ENCODE measurements around the gene SMYD3.
"Not testable (repeated sequence)": the region's sequence is repeated elsewhere in the genome, so short reads cannot be mapped to it uniquely, and the experiment has no call there.

SMYD3 gene

DNA sequence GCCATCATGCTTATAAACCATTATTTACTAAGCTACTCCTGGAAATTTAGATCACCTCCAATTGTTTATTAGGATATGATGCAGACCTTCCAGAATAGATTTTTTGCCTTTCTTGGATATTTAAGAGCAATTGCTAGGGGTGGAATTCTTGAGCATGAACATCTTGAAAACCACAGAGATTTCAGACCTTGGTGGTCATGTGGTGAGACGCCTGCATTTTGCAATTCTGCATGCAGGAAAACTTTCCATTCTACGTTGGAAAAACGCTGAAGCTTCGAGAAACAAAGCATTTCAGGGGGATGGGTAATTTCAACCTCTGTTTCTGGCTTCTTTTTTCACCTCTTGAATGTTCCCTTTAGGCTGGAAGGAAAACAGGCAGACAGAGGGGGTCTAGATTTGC is 756.0 kb downstream of the SMYD3 start:
- DNase-seq (ENCODE audit: low read depth in 2 of 3, low spot score in 1 of 3): no peak

DNA sequence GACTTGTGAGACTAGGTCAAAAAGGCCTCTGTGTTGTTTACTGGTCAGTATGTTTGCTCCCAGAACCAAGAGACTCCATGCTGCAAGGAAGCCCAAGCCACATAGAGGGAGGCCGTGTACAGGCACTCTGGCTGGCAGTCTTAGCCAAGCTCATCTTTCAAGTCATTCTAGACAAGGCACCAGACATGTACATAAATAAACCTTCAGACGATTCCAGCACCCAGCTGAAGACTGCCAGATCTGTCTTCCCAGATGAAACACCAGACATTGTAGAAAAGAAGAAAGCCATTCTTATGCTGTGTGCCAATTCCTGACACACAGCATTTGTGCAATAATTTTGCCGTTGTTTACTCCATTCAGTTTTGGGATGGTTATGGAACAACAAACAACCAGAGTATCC is 756.8 kb downstream of the SMYD3 start:
- no peak for DNase-seq (ENCODE audit: low read depth in 2 of 3, low spot score in 1 of 3)

DNA sequence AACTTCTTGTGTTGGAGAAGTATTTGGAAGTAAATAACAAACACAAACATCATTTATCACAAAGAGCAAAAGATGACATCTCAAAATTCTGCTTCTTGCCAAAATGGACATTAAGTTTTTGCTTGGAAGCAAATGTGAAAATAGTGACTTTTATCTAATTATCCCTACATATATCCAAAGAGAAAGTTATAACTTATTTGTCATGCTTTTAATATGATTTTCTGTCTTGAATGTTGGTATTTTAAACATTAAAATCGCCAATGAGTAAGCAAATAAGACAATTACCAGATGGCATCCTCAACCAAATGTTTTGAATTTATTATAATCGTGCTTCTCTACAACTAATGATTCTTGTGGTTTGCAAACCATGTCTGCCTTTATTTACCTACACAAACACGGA is 758.0 kb downstream of the SMYD3 start:
- DNase-seq (ENCODE audit: low read depth in 2 of 3, low spot score in 1 of 3): no peak

DNA sequence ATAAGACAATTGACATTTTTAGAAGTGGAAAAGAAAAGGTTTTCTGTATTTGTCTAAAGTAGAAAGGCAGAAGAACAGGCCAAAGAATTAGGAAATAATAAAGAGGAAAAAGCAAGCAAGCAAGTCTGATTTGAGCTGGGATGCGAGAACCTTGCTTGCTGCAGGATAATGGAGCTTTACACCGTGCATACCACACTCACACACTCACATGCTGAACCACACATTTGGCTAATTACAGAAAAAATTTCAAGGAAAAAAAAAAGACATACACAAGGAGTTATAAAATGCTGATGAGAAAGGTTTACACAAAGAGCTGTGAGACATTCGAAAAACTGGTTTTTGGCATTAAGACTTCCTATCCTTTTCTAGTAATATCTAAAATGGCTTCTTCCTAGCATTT is 758.4 kb downstream of the SMYD3 start:
- DNase-seq (ENCODE audit: low read depth in 2 of 3, low spot score in 1 of 3): no peak

DNA sequence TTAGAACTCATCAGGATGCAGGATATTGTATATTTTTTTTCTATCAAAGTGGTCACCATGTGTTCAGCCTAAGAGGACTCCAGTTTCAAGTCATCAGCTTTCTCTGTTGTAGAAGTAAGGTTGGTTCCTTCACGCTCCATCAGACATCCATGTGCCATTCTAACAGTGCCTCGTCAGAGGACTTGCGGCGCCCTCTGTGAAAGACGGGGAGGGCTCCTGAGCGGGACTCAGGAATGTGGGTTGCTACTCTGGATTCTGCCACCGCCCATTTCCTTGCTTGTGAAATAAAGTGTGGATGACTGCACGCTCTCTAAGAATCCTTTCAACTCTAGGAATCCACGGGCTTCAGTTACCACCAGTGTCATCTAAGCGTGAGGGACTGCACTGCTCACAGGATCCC is 758.8 kb downstream of the SMYD3 start:
- no peak for DNase-seq (ENCODE audit: low read depth in 2 of 3, low spot score in 1 of 3)

DNA sequence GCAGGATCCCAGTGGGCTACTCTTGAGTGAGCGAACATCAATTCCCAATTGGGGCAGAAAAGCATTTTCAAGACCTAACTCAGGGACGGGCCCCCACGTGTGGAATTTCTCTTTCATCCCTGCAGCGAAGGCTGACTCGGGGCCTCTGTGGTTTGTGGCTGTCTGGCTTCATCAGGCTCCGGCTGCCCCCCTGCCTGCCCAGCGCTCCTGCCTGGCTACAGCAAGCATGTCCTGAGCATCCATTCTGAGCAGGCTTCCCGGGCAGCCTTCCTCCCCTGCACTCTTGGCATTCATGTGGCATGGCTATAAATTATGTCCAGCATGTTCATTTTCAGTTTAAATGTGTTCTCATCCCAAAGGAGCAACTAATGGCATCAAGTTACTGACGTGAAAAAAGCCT is 764.2 kb downstream of the SMYD3 start:
- DNase-seq (ENCODE audit: low read depth in 2 of 3, low spot score in 1 of 3): no peak

DNA sequence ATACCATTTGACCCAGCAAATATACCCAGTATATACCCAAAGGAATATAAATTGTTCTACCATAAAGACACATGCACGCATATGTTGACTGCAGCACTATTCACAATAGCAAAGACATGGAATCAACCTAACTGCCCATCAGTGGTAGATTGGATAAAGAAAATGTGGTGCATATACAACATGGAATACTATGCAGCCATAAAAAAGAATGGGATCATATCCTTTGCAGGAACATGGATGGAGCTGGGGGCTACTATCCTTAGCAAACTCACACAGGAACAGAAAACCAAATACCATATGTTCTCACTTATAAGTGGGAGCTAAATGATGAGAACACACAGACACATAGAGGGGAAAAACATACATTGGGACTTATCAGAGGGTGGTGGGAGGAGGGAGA is 766.7 kb downstream of the SMYD3 start:
- not testable (repeated sequence) for DNase-seq (ENCODE audit: low read depth in 2 of 3, low spot score in 1 of 3)

DNA sequence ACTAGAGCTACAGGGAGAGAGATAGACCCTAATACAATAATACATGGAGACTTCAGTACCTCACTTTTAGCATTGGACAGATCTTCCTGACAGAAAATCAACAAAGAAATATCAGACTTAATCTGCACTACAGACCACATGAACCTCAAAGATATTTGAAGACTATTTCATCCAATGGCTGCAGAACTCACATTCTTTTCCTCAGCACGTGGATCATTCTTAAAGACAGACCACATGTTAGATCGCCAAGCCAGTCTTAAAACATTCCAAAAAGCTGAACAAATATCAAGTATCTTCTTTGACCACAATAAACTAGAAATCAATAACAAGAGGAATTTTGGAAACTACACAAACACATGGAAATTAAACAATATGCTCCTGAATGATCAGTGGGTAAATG is 776.3 kb downstream of the SMYD3 start:
- no peak for DNase-seq (ENCODE audit: low read depth in 2 of 3, low spot score in 1 of 3)

DNA sequence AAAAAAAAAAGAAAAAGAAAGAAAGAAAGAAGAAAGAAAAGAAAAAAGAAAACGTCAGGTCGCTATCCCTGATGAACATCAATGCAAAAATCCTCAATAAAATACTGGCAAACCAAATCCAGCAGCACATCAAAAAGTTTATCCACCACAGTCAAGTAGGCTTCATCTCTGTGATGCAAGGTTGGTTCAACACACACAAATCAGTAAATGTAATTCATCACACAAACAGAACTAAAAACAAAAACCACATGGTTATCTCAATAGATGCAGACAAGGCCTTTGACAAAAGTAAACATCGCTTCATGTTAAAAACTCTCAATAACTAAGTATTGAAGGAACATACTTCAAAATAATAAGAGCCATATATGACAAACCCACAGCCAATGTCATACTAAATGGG is 779.0 kb downstream of the SMYD3 start:
- DNase-seq (ENCODE audit: low read depth in 2 of 3, low spot score in 1 of 3): not testable (repeated sequence)

DNA sequence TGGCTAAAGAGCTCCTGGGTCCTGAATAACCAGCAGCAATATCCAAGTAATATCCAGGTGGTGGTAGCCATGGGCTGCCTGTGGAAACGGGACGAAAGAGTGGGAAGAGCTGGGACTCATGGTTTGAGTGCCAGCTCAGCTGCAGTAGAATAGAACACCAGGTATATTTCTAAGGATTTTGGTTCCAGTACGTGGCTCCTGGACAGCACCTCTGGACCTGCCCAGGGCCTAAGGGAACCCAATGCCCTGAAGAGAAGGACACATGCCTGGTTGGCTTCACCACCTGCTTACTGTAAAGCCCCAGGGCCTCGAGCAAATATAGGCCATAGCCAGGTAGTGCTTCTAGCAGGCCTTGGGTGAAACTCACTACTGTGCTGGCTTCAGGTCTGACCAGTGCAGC is 785.6 kb downstream of the SMYD3 start:
- DNase-seq (ENCODE audit: low read depth in 2 of 3, low spot score in 1 of 3): no peak

DNA sequence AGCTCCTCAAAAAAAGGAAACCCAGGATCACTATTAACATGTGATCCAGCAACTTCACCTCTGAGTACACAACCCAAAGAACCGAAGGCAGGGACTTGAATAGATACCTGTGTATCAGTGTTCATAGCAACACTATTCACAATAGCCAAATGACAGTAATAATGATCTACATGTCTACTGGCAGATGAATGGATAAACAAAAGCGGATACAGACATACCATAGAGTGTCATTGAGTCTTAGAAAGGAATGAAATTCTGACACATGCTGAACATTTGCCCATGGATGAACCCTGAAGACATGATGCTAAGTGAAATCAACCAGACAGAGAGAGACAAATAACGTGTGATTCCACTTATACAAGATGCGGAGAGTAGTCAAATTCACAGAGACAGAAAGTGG is 788.1 kb downstream of the SMYD3 start:
- no peak for DNase-seq (ENCODE audit: low read depth in 2 of 3, low spot score in 1 of 3)

DNA sequence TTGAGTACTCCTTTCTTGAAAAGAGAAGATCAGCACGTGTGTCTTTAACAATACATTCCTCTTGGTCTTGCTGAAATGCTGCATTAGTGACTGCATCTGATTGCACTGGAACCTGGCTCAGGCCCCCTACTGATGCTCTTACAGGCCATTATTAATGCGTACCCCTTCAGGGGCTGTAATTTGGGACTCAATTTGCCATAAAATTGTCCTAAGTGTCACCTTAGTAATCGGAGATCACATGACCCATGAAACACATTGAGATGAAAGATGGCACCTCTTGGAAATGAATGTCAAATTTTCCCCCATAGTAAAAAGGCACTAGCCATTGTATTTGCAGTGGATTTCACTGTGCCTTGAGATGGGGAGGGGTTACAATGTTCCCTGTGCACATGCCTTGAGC is 789.0 kb downstream of the SMYD3 start:
- no peak for DNase-seq (ENCODE audit: low read depth in 2 of 3, low spot score in 1 of 3)

DNA sequence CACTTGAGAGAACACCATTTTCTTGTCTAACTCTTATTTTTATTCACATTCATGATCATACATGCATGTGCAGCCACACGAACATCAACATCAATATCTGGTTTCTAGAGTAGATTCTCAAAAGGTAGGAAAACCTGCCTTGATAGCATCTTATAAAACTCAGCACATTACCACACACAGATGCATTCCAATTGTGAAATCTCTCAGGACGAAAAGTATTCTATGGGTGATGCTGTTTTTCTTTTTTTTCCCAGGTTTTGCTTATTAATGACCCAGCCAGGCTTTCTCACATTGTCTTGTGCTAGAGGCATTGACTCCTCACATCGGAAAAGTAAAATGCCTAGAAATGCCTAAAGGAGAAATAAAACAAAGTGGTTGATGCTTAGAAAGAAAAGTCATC is 789.5 kb downstream of the SMYD3 start:
- no peak for DNase-seq (ENCODE audit: low read depth in 2 of 3, low spot score in 1 of 3)

DNA sequence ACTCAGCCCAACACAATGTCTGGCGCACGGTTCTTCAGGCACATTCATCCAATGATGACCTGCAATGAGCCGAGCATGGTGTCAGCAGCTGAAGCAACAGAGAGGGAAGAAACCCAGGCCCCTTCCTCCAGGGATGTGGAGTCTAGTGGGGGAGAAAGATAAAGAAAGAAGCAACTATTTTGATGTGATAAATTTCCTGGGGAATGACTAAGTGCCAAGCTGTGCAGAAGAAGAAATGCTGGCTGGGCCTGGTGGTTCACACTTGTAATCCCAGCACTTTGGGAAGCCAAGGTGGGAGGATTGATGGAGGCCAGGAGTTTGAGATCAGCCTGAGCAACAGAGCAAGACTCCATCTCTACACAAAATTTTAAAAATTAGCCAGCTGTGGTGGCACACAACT is 790.5 kb downstream of the SMYD3 start:
- no peak for DNase-seq (ENCODE audit: low read depth in 2 of 3, low spot score in 1 of 3)

DNA sequence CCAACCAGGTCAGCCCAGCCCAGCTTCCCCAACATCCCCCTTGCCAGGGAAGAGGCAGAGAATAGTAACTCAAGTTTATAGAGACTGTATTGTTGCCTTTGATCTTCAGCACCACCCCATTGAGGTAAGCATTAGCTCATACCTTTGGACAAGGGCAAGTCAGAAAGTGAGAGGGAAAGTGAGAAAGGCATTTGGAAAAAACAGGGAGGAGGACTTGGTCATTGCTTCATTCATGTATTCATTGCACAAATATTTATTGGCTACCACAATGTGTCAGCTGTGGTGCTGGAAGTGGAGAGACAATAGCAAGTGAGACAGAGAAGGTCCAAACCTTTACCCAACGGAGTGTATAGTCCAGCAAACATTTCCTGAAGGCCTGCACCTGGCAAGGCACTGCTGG is 791.1 kb downstream of the SMYD3 start:
- no peak for DNase-seq (ENCODE audit: low read depth in 2 of 3, low spot score in 1 of 3)

DNA sequence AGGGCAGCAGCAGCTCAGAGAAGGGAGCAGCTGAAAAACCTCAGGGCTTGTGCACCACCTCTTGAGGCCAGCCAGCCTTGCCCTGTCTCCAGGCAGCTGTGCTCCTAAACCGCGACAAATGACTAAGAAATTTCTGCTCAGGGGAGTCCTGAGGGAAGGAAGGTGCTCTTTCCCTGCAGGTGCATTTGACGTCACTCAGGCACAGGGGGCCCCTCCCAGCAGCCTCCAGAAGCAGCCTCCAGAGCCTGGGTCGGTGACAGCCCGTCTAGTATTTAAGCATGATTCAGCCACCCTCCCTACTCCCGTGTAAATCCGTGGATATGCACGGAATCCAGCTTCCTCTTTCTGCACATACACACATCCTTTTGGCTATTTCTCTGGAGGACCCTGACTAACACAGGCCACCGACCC is 791.8 kb downstream of the SMYD3 start:
- DNase-seq (ENCODE audit: low read depth in 2 of 3, low spot score in 1 of 3): no peak

DNA sequence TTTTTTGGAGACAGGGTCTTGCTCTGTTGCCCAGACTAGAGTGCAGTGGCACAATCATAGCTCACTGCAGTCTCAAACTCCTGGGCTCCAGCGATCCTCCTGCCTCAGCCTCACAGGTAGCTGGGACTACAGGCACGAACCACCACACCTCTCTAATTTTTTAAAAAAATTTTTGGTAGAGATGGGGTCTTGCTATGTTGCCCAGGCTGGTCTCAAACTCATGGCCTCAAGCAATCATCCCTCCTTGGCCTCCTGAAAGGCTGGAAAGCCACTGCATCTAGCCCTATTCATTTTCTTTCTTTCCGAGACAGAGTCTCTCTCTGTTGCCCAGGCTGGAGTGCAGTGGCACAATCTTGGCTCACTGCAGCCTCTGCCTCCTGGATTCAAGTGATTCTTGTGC is 793.1 kb downstream of the SMYD3 start:
- not testable (repeated sequence) for DNase-seq (ENCODE audit: low read depth in 2 of 3, low spot score in 1 of 3)

DNA sequence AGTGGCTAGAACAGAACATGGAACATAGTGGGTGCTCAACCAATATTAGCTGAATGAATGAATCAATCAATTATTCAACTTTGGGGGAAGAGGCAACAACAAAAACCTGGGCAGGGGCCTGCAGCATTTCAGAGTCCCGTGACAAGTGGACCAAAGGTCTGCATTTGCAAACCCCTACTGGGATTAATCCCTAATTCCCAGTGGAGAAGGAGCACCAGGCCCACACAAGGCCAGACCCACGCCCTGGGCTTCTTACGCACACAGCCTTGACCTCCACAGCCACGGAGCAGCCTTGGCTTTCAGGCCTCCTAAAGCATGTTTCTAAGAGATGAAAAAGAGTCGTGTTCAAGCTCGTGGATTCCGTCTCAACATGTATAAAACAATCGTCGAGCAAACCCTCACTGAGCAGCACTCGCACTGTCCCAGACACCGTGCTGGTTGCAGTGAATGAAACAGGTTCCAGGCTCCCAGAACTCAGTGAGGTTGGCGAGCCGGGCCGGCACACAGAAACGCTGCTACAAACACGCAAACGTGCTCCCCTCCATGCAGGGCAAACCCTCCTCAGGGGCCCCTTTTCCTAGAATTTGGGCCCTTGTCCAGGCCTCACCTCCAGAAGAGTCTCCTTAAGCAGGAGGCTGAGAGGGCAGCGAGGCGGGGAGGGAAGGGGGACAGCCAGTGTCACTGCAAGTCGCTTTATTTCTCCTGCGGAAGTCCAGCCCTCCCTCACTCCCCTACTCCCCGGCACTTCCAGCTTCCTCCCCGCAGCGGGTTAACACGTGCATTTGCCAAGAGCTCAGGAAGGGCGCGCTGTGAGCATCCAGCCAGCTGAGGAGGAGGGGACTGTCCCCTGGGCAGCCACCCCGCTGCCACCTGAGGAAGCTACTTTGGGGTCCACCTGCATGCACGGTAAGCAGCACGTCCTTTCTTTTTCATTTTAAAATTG is 795.8 kb downstream of the SMYD3 start:
- DNase-seq (ENCODE audit: low read depth in 2 of 3, low spot score in 1 of 3): no peak

DNA sequence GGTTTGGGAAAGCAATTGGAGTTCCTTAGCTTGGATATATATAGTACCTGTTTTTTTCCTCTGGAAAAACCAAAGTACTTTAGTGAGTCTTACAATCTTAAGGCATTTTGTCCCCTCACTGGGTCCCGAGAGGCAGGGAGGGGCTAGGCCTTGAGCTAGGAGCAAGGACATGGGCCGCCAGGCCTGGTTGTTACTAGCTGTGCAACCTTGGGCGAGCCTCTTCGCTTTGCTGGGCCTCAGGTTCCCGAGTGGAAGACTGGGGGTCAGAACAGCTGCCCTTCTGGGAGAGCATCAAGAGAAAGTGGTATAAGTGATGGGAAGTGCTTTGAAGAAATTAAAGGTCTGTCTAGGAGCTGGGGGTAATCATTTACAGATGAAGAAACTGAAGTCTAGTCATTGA is 799.1 kb downstream of the SMYD3 start:
- no peak for DNase-seq (ENCODE audit: low read depth in 2 of 3, low spot score in 1 of 3)

DNA sequence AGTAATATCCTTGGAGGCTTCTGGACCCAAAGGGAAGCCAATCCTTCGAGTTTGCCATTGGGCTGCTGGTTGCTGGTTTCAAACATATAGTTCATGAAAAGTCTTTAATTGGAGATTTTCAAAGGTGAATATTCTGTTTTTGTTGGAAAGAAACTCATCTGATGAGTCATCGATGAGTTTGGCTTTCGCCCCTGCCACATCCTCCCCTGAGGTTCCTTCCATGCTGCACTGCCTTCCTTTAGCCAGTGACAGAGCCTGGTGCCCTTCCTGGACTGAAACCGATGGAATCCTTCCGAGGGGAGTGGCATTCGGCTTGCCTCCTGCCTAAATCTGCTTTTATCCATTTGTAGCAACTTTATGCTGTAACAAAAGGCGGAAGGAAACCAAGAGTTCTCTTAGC is 802.3 kb downstream of the SMYD3 start:
- no peak for DNase-seq (ENCODE audit: low read depth in 2 of 3, low spot score in 1 of 3)

DNA sequence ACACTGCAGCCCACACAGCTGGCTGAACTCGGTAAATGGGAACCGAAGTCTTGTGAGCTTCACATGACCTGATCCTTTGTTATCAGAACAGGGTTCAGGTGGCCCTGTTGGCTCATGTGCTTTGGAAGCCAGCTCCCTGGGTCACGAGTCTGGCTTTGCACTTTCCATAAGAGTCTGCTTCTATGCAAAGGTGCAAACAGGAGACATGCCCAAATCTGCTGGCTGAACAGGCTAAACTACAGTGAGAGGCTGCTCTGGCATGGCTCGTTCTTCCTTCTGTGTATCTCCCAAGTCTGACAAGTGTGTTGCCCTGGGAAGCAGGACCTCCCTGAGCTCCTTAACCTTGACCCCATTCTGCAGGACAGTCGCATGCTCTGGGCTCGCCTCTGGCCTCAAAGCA is 802.7 kb downstream of the SMYD3 start:
- DNase-seq (ENCODE audit: low read depth in 2 of 3, low spot score in 1 of 3): no peak

DNA sequence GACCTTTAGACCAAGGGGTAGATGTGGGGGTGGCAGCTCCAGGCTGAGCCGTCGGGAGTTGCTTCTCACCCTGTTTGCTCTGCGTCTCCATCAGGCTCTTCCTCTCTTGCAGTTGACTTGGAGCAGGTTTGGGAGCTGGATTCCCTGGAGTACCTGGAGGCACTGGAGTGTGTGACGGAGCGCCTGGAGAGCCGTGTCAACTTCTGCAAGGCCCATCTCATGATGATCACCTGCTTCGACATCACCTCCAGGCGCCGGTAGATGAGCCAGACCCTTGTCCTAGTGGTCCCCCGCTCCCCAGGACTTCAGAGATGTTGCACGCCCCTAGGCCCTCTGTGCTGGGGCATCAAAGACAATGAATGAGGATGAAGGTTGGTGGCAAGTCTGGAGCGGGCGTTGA is 804.7 kb downstream of the SMYD3 start:
- DNase-seq (ENCODE audit: low read depth in 2 of 3, low spot score in 1 of 3): no peak

DNA sequence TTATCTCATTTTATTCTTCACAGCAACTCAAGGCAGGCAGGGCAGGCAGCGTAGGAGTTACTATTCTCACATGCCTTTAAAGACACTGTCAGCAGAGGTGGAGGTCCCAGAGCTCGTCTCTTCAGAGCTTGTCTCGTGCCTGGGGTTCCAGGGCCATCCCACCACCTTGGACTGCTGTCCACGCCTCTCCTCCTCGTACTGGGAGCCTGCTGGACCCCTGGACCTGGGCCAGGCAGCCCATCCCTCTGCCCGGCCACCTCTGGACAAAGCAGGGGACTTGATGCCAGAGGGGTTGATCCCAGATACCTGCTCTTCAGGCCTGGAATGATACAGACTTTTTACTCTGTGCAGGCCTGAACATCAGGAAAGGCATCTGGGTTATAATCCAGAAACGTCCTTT is 805.4 kb downstream of the SMYD3 start:
- no peak for DNase-seq (ENCODE audit: low read depth in 2 of 3, low spot score in 1 of 3)
